GM19467 (cell line): Measurements from ENCODE around the gene MYH7B.

Experiments
- ATAC-seq: cut with Tn5 transposase; IDR thresholded peaks from one replicate; pipeline ENCODE4 v1.9.1; 2021; ENCODE audit warnings: mild to moderate bottlenecking, moderate library complexity; ENCODE audit not compliant: unreplicated experiment

The MYH7B gene

DNA sequence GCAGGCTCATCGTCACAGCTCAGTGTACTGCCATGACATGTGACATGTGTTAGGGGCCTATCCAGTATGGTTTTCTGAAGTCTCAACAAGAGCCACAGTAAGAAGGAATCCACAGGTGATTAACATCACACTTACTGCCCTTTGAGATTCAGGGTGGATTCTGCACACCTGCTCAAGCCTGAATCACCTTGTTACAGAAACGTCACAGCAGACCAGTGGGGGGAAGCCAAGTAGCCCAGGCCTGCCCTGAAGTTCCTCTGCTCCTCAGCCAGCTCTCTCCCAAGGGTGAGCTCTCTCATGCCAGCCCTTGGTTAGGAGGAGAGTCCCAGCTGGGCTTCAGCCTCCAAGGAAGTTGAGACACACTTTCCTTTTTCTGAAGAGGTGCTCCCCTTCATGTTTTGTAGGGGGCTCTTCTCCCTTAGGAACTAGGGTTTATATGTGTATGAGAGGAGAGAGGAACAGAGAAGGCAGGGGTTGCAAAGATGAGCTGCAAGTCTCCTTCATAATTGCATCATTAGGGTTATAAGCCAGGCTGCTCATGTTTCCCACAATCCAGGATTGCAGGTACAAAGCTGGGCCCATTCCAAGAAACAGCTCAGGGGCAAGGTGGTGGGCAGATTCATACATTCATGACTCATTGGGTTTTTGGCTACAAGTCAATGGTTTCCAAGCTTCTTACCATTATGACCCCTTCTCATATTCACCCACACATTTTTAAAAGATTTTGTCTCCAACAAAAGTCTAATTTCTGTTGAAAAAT, 11.7 kb upstream of the MYH7B start:
- no peak for ATAC-seq

DNA sequence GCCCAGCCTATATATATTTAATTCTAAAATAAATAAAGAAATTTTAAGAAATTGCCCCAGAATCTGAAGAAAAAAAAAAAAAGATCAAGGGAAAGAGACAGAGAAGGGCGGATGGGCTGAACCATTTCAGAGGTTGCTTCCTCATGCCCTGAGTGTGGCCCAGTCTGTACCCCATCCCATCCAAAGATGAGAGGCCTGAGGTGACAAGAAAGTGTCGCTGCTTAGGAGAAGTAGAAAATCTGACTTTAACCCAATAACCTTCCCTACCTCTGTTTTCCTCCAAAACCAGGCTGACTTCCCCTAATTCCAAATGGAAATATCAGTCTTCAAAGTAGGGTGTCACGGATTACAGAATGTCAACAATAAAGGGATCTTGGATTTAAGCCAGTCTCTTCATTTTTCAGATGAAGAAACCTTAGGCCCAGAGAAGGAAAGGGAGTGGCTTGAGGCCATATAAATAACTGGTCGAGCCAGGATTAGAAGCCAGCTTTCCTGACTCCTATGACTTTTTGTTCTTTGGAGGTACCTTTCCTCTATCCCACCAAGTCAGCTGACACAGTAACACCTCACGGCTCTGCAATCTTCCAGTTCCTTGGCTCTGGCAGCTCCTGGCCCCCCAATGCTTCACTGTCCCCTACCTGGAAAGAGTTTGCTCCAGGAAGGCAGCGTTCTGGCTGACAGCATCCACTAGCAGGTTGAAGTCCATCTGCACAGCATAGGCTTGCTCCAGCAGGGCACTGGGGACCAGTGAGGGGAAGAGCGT, 10.2 kb upstream of the MYH7B start:
- ATAC-seq: no peak

DNA sequence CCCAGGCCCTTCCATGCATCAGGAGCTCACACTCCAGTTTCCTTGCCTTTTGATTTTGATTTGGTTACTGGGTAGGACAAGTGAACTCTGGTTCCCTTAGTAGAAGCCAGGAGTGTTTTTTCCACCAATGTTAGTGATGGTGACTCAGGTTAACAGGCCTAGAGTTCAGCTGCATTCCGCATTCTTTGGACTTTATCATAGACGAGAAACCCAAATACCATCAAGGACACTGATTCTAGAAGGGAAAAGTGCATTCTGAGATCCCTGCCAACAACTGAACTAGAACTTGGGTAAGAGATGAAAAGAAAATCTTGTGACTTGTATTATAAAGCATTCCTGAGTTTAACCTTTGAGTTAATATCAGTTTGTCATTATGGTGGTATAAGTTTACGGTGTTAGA, 9.0 kb upstream of the MYH7B start:
- no peak for ATAC-seq

DNA sequence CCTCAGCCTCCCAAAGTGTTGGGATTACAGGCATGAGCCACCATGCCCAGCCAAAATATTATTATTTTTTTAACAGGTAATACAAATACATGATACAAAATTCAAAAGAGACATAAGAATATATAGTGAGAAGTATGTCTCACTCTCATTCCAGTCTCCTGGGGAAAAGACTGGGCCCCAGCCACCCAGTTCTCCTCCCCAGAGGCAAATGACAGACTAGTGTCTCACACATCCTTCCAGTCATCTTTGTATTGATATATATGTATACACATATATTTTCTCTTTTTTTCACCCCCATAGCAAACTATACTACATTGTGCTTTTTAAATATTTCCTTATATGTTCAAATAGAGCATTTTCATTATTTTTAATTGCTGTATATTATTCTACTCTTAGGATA, 8.3 kb upstream of the MYH7B start:
- no peak for ATAC-seq

DNA sequence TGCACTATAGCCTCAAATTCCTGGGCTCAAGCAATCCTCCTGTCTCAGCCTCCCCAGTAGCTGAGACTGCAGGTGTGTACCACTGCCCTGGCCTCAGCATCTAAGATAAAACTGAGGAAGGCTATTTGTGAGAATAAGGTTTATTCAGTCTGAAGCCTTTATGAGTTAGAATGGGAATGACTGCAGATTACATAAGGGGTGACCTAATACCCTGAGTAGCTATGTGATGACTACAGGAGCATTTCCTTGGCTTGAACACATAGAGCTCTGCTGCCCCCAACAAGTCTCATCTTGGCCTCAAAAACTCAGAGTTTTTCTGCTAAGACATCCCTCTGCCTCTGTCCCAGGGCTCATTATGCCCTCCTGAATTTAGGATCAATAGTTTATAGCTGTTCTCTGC, 7.6 kb upstream of the MYH7B start:
- no peak for ATAC-seq

DNA sequence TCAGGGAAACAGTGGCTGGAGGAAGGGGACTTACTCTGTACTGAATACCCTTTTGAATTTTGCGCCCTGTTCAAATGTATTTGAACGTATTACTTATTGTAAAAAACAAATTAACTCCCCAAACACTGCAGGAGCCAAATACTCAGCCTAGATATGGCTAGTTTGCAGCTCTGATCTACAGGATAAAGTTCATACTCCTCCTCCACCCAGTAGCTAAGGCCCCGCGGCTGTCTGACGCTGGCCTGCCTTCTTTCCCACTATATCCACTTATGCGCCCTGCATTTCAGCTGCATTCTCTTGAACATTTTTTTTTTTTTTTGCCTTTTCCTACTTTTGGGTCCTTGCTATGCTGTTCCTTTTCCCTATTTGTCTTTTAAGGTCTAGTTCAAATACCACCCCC, 6.5 kb upstream of the MYH7B start:
- no peak for ATAC-seq

DNA sequence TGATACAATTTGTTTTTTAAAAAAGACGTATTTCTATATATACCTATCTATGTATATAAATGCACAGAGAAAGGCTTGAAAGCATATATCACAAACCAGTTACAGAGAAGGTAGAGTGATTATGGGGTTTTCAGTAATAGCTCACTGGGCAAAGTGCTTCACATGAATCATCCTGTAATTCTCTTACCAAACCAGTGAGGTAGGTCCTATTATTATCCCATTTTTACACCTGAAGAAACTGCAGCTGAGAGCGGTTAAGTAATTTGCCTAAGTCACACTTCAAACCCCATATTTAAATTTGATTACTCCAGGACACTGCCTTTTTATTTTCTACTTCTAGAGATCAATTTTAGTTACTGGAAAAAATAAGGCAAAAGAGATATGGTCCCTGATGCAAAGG, 4.4 kb upstream of the MYH7B start:
- ATAC-seq: no peak

DNA sequence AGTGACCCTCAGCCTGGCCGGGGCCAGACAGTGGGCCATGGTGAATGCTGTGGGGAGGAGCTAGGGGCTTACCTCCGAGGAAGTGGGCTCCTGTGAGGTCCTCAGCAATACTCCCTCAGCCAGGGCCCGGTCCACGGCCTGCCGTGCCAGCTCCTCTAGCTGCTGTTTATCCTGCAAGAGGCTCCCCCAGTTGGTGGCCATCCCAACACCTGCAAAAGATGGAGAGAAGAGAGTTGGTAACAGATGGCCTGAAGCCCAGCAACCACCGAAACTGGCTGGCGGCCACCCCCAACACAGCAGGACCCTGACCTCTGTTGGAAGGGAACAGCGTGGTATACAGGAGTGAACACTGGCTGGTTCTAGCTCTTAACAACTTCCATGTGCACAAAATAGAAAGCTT, 4.0 kb upstream of the MYH7B start:
- no peak for ATAC-seq

DNA sequence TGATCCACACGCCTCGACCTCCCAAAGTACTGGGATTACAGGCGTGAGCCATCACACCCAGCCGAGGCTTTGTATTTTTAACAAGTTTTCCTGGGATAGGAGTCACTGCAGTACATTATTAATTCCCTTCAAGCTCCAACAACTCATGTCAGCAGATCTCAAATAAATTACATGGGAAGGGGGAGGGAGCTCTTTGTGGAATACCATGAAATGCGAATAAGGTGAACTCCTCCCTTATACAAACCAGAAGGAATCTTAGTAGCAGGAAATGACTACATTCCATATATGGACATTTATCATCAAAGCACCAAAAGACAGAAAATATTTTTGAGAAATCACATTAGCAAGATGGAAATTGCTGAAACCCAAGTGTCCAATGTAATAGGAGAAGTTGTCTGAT, 3.0 kb upstream of the MYH7B start:
- ATAC-seq: no peak

DNA sequence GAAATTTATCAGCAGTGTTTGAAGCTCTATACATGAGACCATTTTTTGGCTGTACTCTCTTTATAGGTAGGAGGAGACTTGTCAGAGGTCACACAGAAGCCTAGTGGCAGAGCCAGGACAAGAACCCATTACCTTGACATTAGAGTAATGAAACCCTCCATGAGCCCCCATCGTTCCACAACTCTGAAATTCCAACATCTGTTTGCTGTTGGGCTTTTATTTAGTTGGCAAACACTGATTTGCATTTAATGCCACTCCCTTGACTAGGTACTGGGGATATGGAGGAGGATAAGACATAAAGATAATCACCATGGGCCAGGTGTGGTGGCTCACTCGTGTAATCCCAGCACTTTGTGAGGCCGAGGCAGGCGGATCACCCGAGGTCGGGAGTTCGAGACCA, 1.7 kb upstream of the MYH7B start:
- no peak for ATAC-seq

DNA sequence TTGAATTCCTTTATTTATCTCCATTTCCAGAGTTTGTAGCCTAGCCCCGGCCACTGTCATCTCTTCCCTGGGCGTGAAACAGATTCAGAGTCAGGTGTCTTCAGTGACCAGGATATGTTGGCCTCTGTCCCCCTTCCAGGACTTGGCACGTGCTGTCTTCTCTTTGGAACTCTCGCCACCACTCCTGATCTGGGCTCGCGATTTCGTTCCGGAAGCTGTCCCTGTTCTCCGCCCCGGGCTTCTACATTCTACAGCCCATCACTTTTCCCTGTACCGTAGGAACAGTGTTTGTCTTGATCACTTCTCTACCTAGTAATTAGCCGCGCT, 801 bp upstream of the MYH7B start:
- no peak for ATAC-seq

DNA sequence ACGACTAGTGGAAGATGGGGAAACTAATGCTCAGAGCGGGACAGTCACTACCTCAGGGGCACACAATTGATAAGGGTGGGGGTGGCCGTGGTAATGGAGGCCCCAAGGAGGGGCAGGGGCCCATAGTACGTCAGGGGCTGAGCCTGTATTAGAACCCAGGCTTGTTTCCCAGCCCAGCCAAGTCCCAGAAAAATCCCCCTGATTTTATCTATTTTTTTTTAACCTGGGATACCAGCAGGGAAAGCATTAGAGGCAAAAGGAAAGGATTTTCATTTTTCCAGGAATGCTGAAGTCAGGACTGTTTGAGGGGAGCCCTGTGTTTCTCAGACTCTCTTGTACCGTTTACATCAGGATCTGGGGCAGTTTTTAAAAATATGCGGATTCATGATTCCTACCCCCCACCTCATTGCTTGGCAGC, 382 bp downstream of the MYH7B start:
- ATAC-seq: peak; percentile 31

DNA sequence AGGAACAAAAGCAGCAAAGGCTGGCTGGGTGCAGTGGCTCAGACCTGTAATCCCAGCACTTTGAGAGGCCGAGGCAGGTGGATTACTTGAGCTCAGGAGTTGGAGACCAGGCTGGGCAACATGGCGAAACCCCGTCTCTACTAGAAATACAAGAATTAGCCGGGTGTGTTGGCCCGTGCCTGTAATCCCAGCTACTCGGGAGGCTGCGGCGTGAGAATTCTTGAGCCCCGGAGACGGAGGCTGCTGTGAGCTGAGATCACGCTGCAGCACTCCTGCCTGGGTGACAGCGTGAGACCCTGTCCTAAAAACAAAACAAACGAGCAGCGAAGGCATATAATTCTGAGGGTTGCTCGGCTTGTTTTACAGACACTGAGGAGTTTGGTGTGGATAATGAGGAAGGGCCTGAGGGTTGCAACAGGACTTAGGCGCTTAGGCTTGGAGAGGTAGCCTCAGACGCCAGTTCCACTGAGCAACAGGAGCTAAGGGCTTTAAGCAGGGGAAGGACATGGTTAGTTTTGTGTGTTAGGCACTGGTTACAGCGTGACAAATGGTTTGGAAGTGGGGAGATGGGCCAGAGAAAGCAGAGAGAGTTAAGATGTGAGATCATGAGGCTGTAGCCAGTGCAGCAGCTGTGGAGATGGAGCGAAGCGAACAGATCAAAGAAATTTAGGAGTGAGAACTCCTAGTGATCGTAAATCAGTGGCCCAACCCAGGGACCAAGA, 1.2 kb downstream of the MYH7B start:
- ATAC-seq: no peak

DNA sequence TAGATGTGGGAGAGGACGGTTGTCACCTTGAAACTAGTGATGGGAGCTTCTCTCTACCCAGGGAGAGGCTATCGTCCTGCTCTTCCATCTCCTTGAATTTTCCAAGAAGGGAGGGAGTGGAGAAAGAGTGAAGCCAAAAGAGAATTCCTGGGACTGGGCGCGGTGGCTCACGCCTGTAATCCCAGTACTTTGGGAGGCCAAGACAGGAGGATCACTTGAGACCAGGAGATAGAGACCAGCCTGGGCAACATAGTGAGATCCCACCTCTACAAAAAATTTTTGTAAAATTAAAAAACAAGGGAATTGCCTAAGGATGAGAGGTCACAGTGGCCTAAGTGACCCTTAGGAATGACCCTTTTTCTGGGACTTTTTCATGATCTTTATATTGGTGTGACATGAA, 8.8 kb downstream of the MYH7B start:
- no peak for ATAC-seq

DNA sequence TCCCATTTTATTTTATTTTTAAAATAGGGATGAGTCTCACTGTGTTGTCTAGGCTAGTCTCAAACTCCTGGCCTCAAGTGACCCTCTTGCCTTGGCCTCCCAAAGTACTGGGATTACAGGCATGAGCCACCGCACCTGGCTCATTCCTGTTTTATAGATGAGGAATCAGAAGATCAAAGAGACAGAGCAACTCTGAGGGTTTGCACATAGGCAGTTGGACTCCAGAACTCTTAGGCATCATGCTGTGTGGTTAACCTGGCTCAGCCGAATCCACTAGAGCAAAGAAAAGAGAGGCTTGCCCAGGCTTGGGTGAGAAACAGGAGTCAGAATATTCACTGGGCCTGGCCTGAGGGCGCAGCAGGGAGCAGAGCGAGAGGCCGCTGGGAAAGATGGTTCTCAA, 9.4 kb downstream of the MYH7B start:
- ATAC-seq: no peak

DNA sequence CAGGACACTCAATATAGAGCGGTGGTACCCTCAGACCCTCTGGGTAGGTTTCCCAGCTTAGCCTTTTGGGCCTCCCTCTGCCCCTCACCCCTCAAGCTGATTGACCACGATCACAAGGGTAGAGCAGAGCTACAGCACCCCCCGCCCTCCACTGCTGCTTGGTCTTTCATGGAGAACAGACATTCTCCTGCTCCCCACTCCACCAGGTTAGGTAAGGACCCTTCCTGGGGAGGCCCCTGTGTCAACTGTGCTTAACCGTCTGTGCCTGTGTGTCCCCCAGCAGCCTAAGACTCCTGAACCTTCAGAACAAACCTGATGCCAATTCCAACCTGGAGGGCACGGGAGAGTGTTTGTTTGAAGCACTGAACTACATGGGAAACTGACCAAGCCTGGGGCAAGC, 11.8 kb downstream of the MYH7B start:
- no peak for ATAC-seq

DNA sequence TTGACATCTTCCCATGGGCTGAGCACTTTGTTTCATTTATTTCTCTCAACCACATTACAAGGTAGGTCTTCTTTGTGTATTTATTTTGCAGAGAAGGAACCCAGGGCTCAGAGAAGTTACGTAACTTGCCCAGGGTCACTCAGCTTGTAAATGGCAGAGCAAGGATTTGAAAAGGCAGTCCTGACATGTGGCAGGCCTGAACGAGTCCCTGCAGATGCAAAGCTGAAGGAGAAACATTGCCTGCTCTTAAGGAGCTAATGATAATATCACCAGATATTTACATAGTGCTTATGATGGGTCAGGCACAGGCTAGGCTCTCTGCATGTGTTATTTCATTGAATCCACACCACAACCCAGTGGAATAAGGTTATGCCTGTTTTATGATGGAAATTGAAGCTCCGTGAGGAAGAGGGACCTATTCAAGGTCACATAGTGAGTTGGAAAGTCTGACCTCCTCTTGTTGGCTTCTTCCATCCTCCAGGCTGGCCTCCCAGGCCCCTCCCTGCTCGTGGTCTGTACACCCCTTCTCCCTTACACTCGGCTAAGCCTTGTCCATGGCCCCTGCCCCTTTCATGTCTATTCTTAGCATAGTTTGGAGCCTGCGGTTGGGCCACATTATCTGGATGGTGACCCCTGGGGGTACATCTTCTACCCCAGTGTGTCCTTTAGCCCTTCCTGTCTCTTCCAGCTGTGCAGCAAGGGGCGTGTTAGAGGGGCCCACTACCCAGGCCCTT, 12.5 kb downstream of the MYH7B start:
- ATAC-seq: no peak

DNA sequence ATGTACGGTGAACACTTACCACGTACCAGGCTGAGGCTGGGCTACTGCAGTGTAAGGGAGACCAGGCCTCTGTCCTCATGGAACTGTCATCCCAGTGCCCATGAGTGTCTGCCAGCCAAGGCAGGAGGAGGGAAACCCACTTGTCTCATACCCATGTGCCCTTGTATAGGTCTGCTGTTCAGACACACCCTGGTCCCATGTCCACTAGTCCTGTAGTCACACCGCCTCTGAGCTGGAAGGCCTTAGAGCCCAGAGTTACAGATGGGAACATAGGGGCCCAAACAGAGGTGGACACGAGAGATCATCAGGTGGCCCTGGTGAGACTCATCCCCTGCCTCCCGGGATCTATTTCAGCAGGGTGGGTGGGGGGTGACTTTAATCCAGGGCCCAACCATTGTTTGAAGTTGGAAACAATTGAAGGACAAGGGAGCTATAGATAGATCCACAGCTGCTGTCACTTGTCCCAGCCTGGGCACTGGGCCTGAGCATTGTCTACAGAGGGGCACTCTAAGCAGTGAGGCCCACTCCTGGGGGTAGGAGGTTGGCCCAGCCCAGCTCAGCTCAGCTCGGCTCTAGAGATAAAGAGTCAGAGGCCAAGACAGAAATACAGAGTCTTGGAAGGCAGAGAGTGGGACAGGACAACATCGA, 14.6 kb downstream of the MYH7B start:
- ATAC-seq: no peak

DNA sequence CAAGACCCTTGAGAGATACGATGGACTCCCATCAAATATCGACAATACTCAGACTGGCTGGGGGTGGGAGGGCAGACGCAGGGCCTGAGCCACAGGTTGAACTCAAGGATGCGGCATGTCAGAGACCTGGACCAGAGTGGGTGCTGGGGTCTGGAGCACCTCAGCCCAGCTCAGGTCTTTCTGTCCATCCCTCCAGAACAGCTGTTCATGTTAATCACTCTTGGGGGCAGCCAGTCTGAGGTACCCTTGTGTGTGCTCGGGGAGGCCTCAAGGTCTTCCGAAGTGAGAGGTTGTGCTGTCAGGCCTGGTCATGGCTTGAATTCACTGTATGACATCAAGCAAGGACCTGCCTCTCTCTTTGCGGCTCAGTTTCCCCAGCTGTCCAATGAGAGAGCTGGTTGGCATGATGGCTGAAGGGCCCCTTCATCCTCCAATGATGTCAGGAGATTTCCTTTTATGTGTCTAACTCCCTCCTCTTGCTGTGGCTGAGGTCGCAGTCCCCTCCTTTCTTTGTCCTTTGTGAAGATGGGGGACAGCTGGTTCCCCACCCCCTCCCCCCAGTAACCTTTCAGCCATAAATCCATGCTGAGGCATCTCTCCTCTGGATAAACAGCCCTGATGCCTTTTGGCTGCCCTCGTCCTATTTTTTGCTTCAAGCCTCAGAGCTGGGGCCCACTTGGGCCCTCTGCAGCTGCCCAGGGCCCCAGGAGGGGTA, 15.3 kb downstream of the MYH7B start:
- ATAC-seq: no peak

DNA sequence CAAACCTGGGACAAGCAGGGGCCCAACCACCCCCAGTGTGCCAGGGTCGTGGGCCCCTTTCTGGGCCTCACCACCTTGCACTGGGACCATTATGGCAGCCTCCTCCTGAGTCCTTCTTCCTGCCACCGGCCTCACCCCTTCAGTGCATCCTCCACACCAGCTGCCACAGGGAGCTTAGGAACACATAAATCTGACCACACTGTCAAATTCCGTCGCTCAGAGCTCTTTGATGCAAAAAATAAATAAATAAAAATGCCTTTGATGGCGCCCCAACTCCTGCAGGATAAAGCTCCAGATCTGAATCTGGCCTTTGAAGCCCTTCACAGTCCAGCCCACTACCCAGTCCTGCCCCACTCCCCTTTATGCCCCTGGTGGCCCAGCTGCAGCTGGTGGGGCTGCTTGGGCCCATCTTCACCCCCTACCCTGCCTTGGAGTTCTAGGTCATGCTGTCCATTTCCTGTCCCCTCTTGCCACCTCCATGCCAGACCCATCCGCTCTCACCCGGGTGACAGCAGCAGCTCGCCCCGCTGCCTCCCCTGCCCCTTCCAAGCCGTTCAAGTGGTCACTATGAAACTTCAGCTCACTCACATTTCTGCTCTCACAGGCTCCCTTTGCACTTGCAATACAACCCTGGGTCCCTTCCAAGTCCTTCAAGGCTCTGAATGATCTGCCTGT, 16.0 kb downstream of the MYH7B start:
- ATAC-seq: no peak
